Myometrial cell (primary cell): ENCODE data around the gene KCTD8. TPM values are rescaled to one million over a fixed set of nuclear protein-coding genes. Genes with fewer than 3 reads are reported as not detected.

Experiments used
- total RNA-seq: library from RNA; depleted of rRNA; stranded (reverse); fragments of >200 nt; gene quantifications from 2 replicates; pipeline ENCODE4 v1.2.3, GENCODE V29; 2015

Gene KCTD8
- total RNA-seq, result 0.58 TPM in 1 of 2 replicates, not detected in the other

GRCh38 chr4:44448521-44449461 is at the start of gene KCTD8:
Gene KCTD8 (minus strand): TSS chr4:44448809.

Other genes with a start within 250 kb of the KCTD8 start
- gene YIPF7, start 202.8 kb upstream of the KCTD8 start, total RNA-seq, result not detected in 2 replicates
- 15.2 and 17.9 TPM in 2 replicates for gene GUF1, start 229.6 kb upstream of the KCTD8 start, total RNA-seq